Suppressor macrophage treated with lipopolysaccharide for 4 hours (primary cell): ENCODE results near the gene OR10H3.
"Not testable (repeated sequence)": the region's sequence is repeated elsewhere in the genome, so short reads cannot be mapped to it uniquely, and the experiment has no call there.

Source experiments
- DNase-seq: peaks from one replicate; pipeline ENCODE4 v3.0.0-alpha.2; 2020

The OR10H3 gene, protein sequence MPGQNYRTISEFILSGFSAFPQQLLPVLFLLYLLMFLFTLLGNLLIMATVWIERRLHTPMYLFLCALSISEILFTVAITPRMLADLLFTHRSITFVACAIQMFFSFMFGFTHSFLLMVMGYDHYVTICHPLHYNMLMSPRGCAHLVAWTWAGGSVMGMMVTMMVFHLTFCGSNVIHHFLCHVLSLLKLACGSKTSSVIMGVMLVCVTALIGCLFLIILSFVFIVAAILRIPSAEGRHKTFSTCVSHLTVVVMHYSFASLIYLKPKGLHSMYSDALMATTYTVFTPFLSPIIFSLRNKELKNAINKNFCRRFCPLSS

GRCh38 chr19:15737722-15738121, at the start of gene OR10H3:
TSS of gene OR10H3 (plus strand) at chr19:15737985. CDS start at chr19:15741393, 3,408 bp downstream.
- DNase-seq: no peak

DNA sequence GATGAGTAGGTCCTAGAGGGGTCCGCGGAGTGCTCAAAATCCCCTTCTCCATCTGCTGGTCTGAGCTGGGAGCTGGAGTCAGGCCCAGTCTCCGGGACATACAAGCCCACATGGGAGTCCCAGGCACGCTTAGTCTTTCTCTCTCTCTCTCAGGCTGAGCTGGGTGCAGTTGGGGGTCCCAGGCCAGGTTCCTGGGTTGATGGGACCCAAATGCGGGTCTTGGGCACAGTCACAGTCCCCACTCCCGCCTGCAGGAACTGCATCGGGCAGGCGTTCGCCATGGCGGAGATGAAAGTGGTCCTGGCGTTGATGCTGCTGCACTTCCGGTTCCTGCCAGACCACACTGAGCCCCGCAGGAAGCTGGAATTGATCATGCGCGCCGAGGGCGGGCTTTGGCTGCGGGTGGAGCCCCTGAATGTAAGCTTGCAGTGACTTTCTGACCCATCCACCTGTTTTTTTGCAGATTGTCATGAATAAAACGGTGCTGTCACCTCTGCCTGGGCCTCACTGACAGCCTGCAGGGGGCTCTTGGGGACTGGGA, 41.1 kb upstream of the OR10H3 start:
- no peak for DNase-seq

- no peak for DNase-seq
These were observed 35.8 kb upstream of the OR10H3 start for GRCh38 chr19:15701757-15702533.

GRCh38 chr19:15702534-15702930, 35.3 kb upstream of the OR10H3 start:
- DNase-seq: peak; percentile 58

DNA sequence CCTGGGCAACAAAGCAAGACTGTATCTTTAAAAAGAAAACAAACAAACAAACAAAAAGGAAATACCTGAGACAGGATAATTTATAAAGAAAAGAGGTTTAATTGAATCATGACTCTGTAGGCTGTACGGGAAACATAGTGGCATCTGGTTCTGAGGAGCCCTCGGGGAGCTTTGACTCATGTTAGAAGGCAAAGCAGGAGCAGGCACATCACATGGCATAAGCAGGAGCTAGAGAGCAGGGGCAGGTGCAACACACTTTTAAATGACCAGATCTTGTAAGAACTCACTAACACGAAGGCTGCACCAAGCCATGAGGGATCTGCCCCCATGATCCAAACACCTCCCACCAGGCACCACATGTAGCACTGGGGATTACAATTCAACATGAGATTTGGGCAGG, 23.1 kb upstream of the OR10H3 start:
- no peak for DNase-seq

DNA sequence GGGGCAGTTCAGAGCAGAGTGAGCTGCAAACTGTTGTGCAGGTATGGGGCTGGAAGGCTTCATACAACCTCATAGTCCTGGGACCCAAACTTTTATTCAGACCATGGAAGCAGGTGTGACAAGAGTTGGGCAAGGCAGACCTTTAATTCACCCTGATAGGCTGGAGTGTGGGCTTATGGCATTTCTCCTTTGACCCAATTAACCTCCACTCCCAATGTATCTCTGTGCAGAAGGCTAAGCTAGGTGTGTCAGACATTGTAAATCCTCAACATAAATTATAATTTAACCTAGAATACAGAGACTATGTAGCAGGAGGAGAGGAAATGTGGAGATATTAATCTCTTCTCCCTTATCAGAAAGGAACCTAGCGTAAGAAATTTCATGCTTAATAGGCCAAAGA, 22.1 kb upstream of the OR10H3 start:
- no peak for DNase-seq

- no peak for DNase-seq
These were observed 20.0 kb upstream of the OR10H3 start for GRCh38 chr19:15717809-15718208.

DNA sequence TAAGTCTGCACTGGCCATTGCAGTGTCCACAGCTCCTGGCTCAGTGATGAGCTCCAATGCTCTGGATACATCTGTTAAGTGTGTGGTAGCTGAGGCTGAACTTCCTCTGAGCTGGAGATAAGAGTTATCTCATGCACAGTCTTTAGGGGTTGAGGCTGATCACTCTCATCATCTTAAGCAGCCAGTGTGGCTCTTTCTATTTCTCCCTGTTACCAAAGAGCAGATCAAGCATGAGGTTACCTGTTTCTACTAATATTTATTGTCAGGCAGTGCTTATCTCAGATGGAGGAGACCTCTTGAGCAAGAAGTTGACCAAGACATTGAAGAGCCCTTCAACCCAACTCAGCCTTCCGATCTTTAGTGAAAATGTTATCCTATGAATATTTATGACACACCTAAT, 16.5 kb upstream of the OR10H3 start:
- no peak for DNase-seq

- no peak for DNase-seq
These were observed 14.8 kb upstream of the OR10H3 start for GRCh38 chr19:15722956-15723355.

DNA sequence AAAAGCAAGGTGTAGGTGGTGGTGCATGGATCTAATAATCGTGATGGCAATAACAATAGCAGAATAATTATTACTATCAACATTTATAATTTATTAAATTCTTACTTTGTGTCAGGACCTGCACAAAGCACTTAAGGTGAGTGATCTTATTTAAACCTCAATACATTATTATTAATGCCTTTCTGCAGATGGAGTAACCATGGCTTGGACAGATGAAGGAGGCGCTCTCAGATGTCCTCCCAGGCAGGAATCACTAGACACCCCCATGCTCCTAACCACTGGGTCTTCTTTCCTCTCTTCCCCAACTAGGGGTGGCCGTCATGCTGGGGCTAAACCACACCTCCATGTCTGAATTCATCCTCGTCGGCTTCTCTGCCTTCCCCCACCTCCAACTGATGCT, 10.1 kb upstream of the OR10H3 start, which contains the start of gene OR10H2:
OR10H2 (plus strand) TSS at position 301 of the 400 bp plus-strand sequence; CDS start at position 321, 20 bp downstream.
- DNase-seq: no peak

DNA sequence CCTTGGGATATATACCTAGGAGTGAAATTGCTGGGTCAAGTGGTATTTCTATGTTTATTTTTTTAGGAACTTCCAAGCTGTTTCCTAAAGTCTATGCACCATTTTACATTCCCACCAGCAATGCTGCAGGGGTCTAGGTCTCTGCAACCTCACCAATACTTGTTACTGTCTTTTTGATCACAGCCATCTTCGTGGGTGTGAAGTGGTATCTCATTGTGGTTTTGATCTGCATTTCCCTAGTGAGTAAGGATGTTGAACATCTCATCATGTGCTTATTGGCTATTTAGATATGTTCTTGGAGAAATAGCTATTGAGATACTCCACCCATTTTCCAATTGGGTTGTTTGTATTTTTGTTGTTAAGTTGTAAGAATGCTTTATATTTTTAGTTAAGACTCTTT, 7.2 kb upstream of the OR10H3 start:
- DNase-seq: no peak

- DNase-seq: no peak
These were observed 5.4 kb upstream of the OR10H3 start for GRCh38 chr19:15732388-15732787.

DNA sequence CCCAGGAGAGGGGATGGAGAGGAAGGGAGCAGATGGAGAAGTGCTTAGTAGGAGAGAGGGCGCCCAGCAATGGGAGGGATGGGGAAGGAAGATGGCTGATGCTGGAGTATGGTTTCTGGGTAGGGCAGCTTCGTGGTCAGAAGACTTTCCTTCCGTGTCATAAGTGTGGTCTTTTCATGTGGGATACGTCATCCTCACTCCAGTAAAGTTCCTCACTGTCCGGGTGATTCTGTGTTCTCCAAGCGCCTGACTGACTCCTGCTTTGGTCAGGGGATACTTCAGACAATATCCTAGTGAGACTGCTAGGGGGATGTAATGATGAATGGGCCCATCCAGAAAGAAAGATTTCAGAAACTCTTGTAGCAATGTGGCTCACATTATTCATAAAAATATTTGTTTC, 3.9 kb upstream of the OR10H3 start:
- DNase-seq: no peak

DNA sequence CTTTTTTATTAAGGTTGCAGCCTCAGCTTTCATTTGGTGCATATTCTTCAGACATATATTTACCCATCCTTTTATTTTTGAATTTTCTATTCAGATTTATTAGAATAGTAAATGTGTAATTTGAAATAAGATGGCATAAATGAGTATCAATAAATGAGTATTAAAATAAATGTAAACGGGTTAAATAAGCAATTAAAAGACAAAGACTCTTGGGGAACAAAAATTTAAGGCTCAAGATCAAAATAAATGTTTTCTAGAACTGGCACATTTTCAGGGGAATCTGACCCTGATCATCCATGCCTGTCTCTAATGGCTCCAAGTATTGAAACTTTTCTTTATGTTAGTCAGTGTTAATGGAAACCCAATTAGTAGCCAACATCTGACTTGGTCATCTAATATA, 3.0 kb downstream of the OR10H3 start:
- DNase-seq: no peak

GRCh38 chr19:15748239-15748638, 10.5 kb downstream of the OR10H3 start:
- no peak for DNase-seq

DNA sequence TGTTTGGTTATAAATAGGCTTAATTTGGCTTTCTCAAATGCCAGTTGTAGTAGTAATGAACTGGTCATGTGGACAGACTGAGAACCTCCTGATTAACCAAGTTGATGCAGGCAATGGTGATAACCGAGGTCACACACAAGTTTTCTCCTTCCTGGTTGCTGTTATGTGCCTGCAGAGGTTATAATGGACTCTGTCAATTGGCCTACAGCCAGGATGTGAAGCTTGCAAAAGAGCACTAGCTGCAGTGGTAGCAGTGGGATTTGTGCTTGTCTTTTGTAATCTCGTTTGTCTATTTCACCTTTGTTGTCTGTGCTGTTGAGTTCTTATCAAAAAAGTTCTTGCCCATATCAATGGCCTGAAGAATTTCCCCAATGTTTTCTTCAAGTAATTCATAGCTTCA, 20.6 kb downstream of the OR10H3 start:
- no peak for DNase-seq

- no peak for DNase-seq
These were observed 22.3 kb downstream of the OR10H3 start for GRCh38 chr19:15759962-15760565.

GRCh38 chr19:15769586-15769985, 31.8 kb downstream of the OR10H3 start:
- DNase-seq: no peak

- DNase-seq: not testable (repeated sequence)
These were observed 36.4 kb downstream of the OR10H3 start for GRCh38 chr19:15774159-15774558.

- DNase-seq: no peak
These were observed 37.5 kb downstream of the OR10H3 start for GRCh38 chr19:15775249-15775648.

DNA sequence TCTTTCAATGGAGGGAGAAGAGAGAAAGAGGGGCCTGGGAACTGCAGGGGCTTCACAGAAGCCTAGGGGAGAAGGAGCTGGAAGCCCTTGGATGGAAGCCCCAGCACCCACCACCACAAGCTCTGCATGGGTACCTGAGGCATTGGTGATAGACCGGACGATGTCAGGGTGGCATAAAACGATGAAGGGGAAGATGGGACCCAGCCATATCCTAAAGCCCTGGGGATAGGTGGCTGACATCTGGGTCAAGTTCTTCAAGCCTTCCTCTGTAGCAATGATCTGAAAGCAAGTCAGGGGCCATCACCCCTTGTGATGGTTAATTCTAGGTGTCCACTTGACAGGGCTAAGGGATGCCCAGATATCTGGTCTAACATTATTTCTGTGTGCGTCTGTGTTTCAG, 38.5 kb downstream of the OR10H3 start:
- no peak for DNase-seq

GRCh38 chr19:15776991-15777970, 39.5 kb downstream of the OR10H3 start:
- no peak for DNase-seq
